HTR-8/SVneo (cell line): ENCODE results near the gene PDHA2.
"Not testable (repeated sequence)": the region's sequence is repeated elsewhere in the genome, so short reads cannot be mapped to it uniquely, and the experiment has no call there.

Experiments
- DNase-seq: peaks from one replicate; pipeline ENCODE4 v3.0.0; 2011; ENCODE audit warnings: low spot score, mixed read lengths; ENCODE audit not compliant: insufficient read length
- FAIRE-seq: peaks from 2 replicates; lab custom pipeline; 2011; peaks lifted over from hg19 to GRCh38; lab: Jason Lieb, UNC

PDHA2 gene

DNA sequence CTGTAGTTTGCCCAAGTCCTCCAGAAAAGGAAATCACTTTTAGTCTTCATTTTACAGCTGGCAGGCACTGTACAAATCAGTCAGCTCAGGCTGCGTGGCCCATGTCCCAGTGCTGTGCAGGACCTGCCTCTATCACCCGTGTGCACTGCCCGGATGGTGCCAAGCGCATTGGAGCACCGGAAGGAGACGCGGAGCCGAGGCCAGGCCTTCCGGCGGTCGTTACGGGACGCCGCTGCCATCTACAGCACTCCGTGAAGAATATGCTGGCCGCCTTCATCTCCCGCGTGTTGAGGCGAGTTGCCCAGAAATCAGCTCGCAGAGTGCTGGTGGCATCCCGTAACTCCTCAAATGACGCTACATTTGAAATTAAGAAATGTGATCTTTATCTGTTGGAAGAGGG, at the start of gene PDHA2:
Gene PDHA2, plus strand, starts transcription at position 203 of the 400 bp plus-strand sequence. Its CDS starts 58 bp downstream, at position 261.
- DNase-seq (no peak), FAIRE-seq (no peak)

DNA sequence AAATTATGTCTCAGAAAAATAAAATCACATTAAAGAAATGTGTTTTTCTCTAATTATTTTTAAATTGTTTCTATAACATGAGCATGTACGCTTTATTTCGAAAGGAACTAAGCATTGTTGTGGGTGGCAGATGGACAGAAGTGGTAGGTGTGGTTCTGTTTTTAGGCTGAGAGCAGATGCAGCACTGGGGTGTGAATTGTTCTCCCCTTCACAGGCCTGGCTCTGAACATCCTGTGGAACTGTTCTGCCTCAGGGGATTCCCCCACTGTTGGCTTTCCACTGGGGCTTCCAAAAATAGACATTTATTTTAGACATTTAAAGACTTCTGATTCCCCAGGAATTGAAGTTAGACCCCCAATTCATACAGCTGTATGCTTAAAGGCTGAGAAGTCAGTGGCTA, 41.9 kb upstream of the PDHA2 start:
- no peak for DNase-seq
- FAIRE-seq: no peak

DNA sequence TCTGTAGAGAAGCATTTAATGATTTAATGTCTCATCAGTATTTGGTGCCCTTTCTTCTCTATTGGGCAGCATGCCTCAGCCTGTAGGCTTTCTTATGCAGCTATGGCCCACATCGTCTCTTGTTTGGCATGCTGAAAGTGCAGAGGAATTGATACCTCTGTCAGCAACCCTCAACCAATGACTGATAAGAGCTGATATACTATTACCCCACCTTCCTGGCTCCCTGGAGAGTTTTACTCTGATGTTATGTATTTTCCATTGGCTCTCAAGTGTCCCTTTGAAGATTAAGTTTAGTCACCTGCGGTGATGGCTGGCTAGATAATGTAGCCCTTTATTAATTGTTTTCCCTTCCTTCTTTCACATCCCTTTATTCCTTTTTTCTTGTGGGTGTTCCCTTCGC, 41.2 kb upstream of the PDHA2 start:
- FAIRE-seq (no peak), DNase-seq (no peak)

DNA sequence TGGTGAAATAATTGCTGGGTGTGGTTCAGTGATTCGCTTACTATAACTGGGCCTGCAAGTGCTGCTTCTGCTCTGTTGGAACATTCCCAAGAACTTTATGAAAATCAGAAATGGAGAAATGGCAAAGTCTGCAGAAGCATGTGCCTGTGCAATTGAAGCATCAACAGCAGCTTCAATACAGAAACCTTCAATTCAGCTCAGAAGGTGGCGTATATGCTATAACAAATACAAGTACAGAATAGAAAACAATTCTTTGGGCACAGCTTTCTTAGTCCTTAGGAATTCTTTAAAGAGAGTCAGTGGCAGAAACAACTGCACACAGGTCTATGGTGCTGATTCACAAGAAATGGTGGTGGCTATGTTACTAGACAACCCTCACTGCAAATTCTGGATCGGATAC, 18.0 kb upstream of the PDHA2 start:
- DNase-seq: no peak
- FAIRE-seq: no peak

DNA sequence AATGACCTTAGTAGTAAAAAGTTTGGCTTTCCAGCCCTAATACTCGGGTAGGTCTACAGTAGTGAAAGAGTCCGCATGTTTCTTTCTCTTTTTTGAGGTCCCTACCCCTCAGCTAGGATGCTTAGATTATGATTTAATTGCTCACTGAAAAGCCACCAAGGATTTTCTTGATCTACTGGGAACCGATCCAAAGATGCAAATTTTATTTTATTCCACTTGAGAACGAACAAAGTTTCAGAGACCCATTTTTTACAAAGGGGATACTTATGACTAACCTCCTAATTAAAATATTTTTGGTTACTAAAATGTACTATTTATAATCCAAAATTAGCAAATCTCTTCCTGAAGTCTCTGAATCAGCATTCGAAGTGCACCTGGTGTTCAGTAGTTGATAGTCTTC, 14.3 kb upstream of the PDHA2 start:
- DNase-seq (no peak), FAIRE-seq (no peak)

DNA sequence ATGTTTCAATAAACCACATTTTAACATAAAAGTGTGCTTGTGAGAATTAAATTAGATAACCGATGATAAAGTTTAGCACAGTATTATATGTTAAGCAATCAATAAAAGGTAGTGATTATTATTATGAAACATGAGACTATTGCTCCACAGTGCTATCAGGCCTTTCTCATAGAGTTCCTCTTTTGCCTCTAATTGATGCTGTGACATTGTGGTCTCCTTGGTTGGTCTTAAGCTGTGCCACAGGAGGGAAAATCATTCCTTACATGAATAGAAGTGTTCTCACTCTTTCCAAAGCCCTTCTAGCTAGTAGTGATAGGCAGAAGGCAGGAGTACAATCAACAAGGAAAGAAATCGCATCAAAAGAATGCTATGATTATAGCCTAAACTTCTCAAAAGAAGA, 9.2 kb upstream of the PDHA2 start:
- no peak for DNase-seq
- no peak for FAIRE-seq

DNA sequence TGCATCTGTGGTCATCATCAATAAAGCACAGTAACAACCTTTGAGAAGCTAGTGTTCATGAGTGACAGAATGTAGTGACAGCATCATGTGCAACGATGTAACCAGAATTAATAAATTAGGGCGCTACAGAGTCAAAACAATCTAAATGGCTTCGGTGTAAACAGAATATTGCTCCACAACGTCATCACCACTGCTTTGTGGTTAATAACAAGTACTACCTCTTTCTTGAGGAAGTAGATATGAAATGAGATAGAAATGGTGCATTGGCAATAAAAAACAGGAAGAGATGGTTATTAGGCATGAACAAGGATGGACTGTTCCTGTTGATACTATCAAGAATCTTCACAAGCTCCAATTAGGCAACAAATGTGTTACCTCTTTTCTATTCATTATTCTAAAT, 8.7 kb upstream of the PDHA2 start:
- no peak for FAIRE-seq

DNA sequence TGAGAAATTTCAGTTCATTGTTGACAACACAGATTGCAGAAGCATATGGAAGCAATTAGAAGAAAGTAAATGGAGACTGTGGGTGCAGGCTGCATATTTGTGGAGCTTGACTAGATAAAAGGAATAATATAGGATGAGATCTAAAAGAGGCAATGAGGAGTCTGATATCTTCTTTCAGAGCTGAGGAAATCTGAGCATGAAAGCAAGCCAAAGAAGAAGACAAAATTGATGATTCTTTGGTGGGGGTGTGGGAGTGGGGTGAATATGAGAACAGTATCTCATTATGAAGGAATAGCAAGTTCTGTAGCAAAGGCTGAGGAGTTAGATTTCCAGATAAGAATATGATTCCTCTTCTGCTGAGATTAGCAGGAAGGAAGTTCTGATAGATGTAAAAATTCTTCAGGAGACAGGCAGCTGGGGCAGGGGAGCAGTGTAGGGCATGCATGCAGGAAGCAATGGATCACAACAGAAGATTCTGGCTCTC, 6.1 kb upstream of the PDHA2 start:
- no peak for DNase-seq
- no peak for FAIRE-seq

More for the DNA sequence above, 8.7 kb upstream of the PDHA2 start:
- DNase-seq: no peak

DNA sequence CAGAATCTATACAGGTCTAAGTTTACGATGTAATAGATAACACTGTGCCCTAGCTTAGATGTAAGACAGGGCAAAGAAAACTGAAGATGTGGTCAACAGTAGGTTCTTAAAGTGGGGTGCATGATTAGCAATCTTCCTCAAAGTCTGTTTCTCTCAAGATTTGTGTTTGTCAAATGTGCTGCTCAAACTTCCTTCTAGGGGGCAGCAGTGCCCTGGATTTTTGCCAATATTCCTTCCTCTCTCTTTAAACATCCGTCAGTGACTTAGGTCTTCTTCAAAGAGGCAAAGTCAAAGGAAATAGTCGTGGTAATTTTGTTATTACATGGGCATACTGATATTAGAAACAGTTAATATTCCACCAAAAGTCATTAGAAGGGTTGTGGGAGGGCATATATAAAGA, 4.2 kb upstream of the PDHA2 start:
- no peak for FAIRE-seq

DNA sequence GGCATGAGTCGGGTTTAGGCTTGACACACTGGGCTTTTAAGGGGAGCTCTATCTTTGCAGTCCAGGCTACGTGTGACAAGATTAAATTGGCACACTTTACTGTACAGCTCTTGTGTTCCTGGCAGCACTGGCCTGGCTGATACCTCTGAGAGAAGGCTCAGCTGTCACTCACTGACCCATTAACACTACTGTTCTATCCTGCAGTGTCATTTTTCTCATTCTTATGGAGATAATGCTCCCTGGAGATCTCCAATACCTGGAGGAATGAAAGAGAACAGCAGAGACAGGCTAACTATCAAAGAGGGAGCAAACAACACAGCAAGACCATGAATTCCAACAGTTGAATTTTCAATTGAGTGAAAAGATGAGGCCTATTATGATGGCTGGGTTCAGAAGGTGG, 1.7 kb upstream of the PDHA2 start:
- no peak for DNase-seq

More for the DNA sequence above, 4.2 kb upstream of the PDHA2 start:
- no peak for DNase-seq

DNA sequence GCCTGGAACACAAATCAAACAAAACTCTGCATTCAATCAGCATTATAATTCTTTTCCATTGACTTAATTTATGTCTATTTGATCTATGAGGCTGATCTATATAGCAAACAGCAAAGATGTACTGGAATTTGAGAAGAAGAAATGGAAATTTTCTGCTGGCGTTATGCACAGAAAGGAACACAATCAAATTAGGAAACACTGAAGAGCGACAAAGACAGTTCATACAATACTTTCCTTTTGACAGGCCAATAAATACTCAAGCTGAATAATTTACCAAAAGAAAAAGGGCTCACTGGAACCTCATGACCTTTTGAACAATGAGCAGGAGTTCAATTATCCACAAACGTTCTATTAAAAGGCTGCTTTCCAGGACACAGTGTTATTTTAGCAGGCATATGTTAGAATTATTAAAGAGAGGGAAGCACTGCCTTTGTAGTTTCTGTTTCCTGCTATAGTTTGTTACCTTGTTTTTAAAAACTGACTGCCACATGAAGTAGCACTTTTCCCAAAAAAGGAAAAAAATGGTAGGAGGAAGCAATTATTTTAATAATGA, 8.1 kb downstream of the PDHA2 start:
- no peak for FAIRE-seq
- no peak for DNase-seq

More for the DNA sequence above, 1.7 kb upstream of the PDHA2 start:
- no peak for FAIRE-seq

DNA sequence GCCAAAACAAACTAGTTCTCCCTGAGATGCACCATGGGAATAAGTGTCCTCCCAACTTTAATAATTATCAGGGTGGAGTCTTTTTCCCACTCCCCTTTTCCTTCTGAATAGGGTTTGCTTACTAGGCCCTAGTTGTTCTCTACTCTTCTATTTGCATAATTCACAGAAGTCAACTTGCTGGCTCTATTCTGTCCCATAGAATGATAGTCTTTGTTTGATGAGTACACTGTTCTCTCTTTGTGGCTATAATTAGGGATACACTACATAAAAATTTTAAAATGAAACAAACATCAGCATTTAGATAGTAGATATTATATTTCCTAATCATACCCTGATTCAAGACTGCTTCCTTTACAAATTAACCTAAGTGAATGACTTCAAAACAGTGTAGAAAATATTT, 10.3 kb downstream of the PDHA2 start:
- DNase-seq (no peak), FAIRE-seq (no peak)

DNA sequence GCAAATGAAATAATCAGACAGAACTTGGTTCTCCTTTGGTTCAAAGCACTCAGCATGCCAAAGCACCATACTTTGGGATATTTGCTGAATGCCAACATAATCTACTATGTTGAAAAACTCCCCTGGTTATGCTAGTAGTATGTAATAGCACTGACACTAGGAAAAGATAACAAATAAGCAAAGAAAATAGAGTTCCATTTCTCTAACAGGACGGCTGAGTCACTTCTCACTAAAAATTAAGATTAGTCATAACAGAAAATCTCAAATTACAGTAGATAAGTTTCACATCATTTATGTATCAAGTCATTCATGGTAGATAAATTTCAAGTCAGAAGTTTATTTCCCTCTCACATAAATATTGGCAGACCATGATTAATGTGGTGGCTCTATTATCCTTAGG, 17.9 kb downstream of the PDHA2 start:
- no peak for DNase-seq
- FAIRE-seq: no peak

DNA sequence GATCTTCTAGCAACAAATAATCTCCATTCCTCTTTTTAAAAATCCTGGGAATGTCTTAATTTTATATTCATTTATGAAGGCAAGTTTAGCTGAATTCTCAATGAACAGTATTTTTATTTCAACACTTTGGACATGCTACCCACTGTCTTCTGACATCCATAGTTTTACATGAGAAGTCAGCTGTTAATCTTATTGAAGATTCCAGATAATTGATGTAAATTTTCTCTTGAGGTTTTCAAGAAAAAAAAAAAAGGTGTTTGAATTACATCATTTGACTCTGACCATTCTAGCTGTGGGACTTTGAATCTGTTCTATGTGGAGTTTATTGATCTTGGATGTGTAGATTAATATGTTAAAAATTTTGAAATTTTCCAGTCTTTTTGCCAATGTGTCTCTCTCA, 28.0 kb downstream of the PDHA2 start:
- FAIRE-seq (no peak), DNase-seq (no peak)

DNA sequence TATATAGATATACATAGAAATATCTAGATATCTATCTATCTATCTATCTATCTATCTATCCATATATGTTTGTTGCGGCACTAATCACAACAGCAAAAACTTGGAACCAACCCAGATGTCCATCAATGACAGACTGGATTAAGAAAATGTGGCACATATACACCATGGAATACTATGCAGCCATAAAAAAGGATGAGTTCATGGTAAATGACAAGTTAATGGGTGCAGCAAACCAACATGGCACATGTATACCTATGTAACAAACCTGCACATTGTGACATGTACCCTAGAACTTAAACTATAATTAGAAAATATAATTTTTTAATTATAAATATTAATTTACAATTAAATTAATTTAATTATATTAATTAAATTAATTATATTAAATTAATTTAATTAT, 29.5 kb downstream of the PDHA2 start:
- not testable (repeated sequence) for FAIRE-seq, DNase-seq

DNA sequence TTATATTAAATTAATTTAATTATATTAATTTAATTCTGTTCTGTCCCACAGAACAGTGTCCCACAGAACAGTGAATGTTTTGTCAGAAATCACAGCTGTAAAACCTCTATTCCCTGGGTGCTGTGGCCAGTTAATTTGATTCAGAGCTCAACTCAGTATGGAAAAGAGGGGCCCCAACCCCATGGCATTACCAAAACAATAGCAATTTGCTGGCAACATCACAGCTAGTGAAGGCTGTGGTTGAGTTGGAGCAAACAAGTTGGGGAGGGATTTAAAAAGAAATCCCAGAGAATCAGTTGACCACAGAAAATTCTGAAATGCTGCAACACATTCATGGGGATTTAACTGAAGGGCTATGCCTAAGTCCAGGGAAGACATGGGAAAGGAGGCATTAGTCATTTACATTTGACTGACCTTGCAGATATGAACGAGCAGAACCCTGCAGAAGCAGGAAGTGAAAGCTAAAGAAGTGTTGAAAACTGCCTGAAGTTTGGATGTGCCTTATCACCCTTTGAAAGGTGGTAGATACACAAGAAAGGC, 30.1 kb downstream of the PDHA2 start:
- DNase-seq (no peak), FAIRE-seq (no peak)

DNA sequence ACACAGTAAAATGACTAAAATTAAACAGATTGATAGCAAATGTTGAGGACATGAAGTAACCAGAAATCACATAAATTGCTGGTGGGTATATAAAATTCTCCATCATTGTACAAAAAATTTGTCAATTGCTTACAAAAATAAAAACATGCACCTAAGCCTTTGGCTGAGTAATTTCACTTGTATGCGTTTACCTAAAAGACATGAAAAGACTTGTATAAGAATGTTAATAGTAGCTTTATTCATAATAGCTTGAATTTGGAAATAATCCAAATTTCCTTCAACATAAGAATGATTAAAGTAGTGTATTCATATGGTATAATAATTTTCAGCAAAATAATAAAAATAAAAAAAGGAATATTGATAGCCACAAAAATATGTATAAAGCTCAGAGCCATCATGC, 37.7 kb downstream of the PDHA2 start:
- FAIRE-seq (no peak), DNase-seq (no peak)

DNA sequence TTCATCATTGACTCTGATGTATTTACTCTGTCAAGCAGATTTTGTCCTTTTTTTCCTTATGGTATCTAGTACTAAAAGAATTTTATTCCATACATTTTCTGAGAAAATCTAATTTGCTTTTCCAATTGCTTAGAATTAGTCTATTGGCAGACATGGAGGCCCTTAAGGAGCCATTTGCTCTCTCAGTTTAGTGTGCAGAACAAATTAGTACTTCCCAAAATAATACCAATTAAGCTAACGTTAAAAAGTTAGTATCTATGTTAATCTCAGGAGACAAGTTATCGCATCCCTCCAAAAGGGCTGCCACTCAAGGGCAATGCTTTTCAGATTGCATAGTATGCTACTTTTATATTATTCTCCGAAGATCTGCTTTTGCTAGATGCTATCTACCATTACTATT, 47.7 kb downstream of the PDHA2 start:
- DNase-seq (no peak), FAIRE-seq (no peak)

DNA sequence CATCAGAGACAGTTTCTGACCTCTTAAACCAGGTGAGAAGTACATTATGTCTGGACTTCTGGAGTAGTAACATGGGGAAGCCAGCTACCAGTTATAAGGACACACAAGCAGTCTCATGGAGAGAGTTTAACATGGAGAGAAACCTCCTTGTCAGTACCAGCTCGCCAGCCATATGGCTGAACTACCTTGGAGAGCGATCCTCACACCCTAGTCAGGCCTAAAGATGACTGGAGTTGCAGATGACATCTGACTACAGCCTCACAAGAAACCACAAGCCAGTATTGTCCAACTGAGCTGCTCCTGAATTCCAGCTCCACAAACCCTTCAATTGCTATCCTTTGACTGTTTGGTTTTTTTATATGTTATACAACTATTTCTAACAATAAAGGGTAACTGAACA, 49.8 kb downstream of the PDHA2 start:
- FAIRE-seq: no peak
- DNase-seq: no peak
